K562 (cell line): Measurements from ENCODE around the gene EHMT2.

Experiments used
- CCAR2 ChIP-seq: fragments of 200-400 bp; formaldehyde crosslinking; IDR thresholded peaks from 2 replicates; pipeline ENCODE4 v1.6.1; 2017; ENCODE audit warnings: mild to moderate bottlenecking, low read depth, low read length
- EZH2 ChIP-seq: IDR thresholded peaks from 2 replicates; pipeline ENCODE4 v1.6.1; 2012; ENCODE audit warnings: low read depth, mild to moderate bottlenecking, inconsistent platforms, low read length, borderline replicate concordance
- MIER1 ChIP-seq: fragments of 450-650 bp; IDR thresholded peaks from 2 replicates; pipeline ENCODE4 v1.6.1; 2016; ENCODE audit warnings: antibody characterized with exemption, mild to moderate bottlenecking, low read depth
- NBN ChIP-seq: fragments of 450-650 bp; IDR thresholded peaks from 2 replicates; pipeline ENCODE4 v1.6.1; 2016; ENCODE audit warnings: low read depth, mild to moderate bottlenecking
- POLR2A ChIP-seq: fragments of 450-650 bp; conservative IDR thresholded peaks from 2 replicates; pipeline ENCODE4 v1.6.1; 2016
- SREBF2 ChIP-seq: sonication (generic); formaldehyde crosslinking; IDR thresholded peaks from 2 replicates; pipeline ENCODE4 v1.4.0; 2020; ENCODE audit warnings: mild to moderate bottlenecking, missing genetic modification reagents
- ZNF143 ChIP-seq: sonication (generic); formaldehyde crosslinking; IDR thresholded peaks from 2 replicates; pipeline ENCODE4 v1.9.0; 2022; ENCODE audit warnings: mild to moderate bottlenecking, missing genetic modification reagents
- ZNF316 ChIP-seq: fragments of 450-650 bp; IDR thresholded peaks from 2 replicates; pipeline ENCODE4 v1.6.1; 2016
- TF ChIP-seq, protein P1 (sequence below), 3 experiments: IDR thresholded peaks in 2 of 3; conservative IDR thresholded peaks in 1 of 3; 2 replicates each; pipeline ENCODE4 v1.5.1; 2011 to 2012; ENCODE audit warnings: low read length in 3 of 3, mild to moderate bottlenecking in 3 of 3, control low read depth in 2 of 3, improper control_type of control experiment in 1 of 3, inconsistent platforms in 1 of 3, low read depth in 1 of 3, mixed read lengths in 1 of 3, moderate library complexity in 1 of 3; ENCODE audit not compliant: insufficient read depth in 2 of 3
- TF ChIP-seq, protein P2 (sequence below): fragments of 250-450 bp; sonication (Bioruptor Pico); IDR thresholded peaks from 2 replicates; pipeline ENCODE4 v1.4.0; 2020; ENCODE audit warnings: mild to moderate bottlenecking, moderate library complexity, borderline replicate concordance

DNA sequence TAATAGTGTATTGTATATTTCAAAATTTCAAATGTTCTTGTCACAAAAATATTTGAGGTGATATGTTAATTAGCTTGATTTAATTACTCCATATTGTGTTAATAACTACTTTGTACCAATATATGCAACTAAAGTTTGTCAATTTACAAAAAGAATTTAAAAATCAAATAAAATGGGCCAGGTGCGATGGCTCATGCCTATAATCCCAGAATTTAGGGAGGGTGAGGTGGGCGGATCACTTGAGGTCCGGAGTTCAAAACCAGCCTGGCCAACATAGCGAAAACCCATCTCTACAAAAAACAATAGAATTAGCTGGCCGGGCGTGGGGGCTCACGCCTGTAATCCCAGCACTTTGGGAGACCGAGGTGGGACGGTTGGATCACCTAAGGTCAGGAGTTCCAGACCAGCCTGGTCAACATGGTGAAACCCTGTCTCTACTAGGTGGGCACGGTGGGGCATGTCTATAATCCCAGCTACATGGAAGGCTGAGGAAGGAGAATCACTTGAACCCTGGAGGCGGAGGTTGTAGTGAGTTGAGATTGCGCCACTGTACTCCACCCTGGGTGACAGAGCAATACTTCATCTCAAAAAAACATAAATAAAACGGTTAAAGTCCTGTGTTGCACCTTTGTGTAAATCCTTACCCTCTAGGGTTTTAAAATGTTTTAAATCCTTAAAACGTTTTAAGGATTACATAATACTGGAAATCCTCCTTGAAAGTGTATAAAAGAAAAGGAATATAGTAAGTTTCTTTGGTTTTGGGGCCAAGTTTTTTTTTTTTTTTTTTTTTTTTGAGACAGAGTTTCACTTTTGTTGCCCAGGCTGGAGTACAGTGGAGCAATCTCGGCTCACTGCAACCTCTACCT lies 65.9 kb downstream of the EHMT2 start:
- TF ChIP-seq POLR2A (no peak), NBN (peak; percentile 70; the same call in 1 of the 2 replicates), CCAR2 (no peak), MIER1 (no peak), EZH2 (no peak), SREBF2 (CRISPR knock-in tag) (no peak), ZNF143 (CRISPR knock-in tag) (no peak), ZNF316 (no peak)
- TF ChIP-seq, protein P1, sequence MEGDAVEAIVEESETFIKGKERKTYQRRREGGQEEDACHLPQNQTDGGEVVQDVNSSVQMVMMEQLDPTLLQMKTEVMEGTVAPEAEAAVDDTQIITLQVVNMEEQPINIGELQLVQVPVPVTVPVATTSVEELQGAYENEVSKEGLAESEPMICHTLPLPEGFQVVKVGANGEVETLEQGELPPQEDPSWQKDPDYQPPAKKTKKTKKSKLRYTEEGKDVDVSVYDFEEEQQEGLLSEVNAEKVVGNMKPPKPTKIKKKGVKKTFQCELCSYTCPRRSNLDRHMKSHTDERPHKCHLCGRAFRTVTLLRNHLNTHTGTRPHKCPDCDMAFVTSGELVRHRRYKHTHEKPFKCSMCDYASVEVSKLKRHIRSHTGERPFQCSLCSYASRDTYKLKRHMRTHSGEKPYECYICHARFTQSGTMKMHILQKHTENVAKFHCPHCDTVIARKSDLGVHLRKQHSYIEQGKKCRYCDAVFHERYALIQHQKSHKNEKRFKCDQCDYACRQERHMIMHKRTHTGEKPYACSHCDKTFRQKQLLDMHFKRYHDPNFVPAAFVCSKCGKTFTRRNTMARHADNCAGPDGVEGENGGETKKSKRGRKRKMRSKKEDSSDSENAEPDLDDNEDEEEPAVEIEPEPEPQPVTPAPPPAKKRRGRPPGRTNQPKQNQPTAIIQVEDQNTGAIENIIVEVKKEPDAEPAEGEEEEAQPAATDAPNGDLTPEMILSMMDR (IDR thresholded peaks at IDR 0.05 in 2 of 3, conservative IDR thresholded peaks at IDR 0.05 in 1 of 3; ENCODE audit: insufficient read depth in 2 of 3, low read depth in 1 of 3, low read length in 3 of 3) = no peak
- TF ChIP-seq, protein P2, sequence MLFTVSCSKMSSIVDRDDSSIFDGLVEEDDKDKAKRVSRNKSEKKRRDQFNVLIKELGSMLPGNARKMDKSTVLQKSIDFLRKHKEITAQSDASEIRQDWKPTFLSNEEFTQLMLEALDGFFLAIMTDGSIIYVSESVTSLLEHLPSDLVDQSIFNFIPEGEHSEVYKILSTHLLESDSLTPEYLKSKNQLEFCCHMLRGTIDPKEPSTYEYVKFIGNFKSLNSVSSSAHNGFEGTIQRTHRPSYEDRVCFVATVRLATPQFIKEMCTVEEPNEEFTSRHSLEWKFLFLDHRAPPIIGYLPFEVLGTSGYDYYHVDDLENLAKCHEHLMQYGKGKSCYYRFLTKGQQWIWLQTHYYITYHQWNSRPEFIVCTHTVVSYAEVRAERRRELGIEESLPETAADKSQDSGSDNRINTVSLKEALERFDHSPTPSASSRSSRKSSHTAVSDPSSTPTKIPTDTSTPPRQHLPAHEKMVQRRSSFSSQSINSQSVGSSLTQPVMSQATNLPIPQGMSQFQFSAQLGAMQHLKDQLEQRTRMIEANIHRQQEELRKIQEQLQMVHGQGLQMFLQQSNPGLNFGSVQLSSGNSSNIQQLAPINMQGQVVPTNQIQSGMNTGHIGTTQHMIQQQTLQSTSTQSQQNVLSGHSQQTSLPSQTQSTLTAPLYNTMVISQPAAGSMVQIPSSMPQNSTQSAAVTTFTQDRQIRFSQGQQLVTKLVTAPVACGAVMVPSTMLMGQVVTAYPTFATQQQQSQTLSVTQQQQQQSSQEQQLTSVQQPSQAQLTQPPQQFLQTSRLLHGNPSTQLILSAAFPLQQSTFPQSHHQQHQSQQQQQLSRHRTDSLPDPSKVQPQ (CRISPR knock-in tag) = no peak
